DOHH2 (cell line): ENCODE data around the gene PEAK1.

Source experiments
- H3F3A ChIP-seq: fragments of 200-600 bp; sonication (generic), shearing (Covaris generic); 2 replicates; pipeline ENCODE4 v1.6.0; 2016; ENCODE audit warnings: antibody characterized with exemption, mild to moderate bottlenecking; ENCODE audit not compliant: control insufficient read depth, insufficient read depth
- H3K27ac ChIP-seq: fragments of 200-600 bp; sonication (generic); 2 replicates; pipeline ENCODE4 v1.5.1; 2014; ENCODE audit warnings: low read depth, mild to moderate bottlenecking, low read length, moderate library complexity
- H3K27me3 ChIP-seq: fragments of 200-600 bp; sonication (generic); 2 replicates; pipeline ENCODE4 v1.6.1; 2014; ENCODE audit warnings: mild to moderate bottlenecking, low read length, mixed read lengths; ENCODE audit not compliant: control insufficient read depth
- H3K36me3 ChIP-seq: fragments of 200-600 bp; sonication (generic); 2 replicates; pipeline ENCODE4 v1.6.1; 2014; ENCODE audit warnings: mild to moderate bottlenecking, low read length, moderate library complexity, mixed read lengths; ENCODE audit not compliant: control insufficient read depth
- H3K4me1 ChIP-seq: fragments of 200-600 bp; sonication (generic); 2 replicates; pipeline ENCODE4 v1.6.1; 2014; ENCODE audit warnings: mild to moderate bottlenecking, low read length, mixed read lengths; ENCODE audit not compliant: control insufficient read depth
- H3K4me2 ChIP-seq: fragments of 200-600 bp; sonication (generic); 2 replicates; pipeline ENCODE4 v1.6.0; 2014; ENCODE audit warnings: mild to moderate bottlenecking, low read length, moderate library complexity
- H3K4me3 ChIP-seq: fragments of 200-600 bp; sonication (generic); 2 replicates; pipeline ENCODE4 v1.5.1; 2014; ENCODE audit warnings: mild to moderate bottlenecking, low read length, mixed read lengths
- H3K79me2 ChIP-seq: fragments of 200-600 bp; sonication (generic); 2 replicates; pipeline ENCODE4 v1.6.1; 2014; ENCODE audit warnings: mild to moderate bottlenecking, low read length, mixed read lengths; ENCODE audit not compliant: control insufficient read depth
- H3K9me2 ChIP-seq: fragments of 200-600 bp; sonication (generic); replicated peaks from 2 replicates; pipeline ENCODE4 v1.6.1; 2014; ENCODE audit warnings: mild to moderate bottlenecking, low read length, mixed read lengths; ENCODE audit not compliant: control insufficient read depth
- H3K9me3 ChIP-seq: fragments of 200-600 bp; sonication (generic); 2 replicates; pipeline ENCODE4 v1.6.1; 2014; ENCODE audit warnings: antibody characterized with exemption, low read length, mixed read lengths; ENCODE audit not compliant: control insufficient read depth, insufficient read depth
- H4K20me1 ChIP-seq: fragments of 200-600 bp; sonication (generic); 2 replicates; pipeline ENCODE4 v1.6.0; 2014; ENCODE audit warnings: low read depth, mild to moderate bottlenecking, antibody characterized with exemption, low read length, moderate library complexity; ENCODE audit not compliant: control insufficient read depth, insufficient read depth
- EZH2phosphoT487 ChIP-seq: fragments of 200-600 bp; sonication (generic); IDR thresholded peaks from 2 replicates; pipeline ENCODE4 v1.6.1; 2017; ENCODE audit warnings: borderline replicate concordance, mild to moderate bottlenecking, antibody characterized with exemption, low read length, moderate library complexity, mixed read lengths
- TF ChIP-seq, protein P1 (sequence below): fragments of 200-600 bp; sonication (generic); IDR thresholded peaks from one replicate; pipeline ENCODE4 v1.5.1; 2014; ENCODE audit warnings: antibody characterized with exemption, mild to moderate bottlenecking, low read depth, low read length; ENCODE audit not compliant: poor library complexity, severe bottlenecking

PEAK1 gene

DNA sequence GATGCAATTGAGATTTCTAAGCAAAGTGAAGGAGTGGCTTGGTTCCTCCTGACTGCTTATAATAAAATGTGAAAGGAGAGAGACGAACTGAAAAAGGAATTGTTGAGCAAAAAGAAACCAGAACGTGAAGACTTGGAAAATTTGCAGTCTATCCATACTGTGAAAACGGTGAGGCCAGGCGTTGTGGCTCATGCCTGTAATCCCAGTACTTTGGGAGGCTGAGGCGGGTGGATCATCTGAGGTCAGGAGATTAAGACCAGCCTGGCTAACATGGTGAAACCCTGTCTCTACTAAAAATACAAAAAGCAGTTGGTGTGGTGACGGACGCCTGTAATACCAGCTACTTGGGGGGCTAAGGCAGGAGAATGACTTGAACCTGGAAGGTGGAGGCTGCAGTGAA lies 292.3 kb downstream of the PEAK1 start:
- Histone ChIP-seq H3K9me3 (no peaks in the 10 kb centered on the region), H3K9me2 (no peaks in the 10 kb centered on the region), H3F3A (no peaks in the 10 kb centered on the region), H3K4me1 (peaks cover 3% of the 10 kb centered on the region; the same call in 1 of the 2 replicates), H3K79me2 (no peaks in the 10 kb centered on the region), H3K27me3 (no peaks in the 10 kb centered on the region), H3K4me2 (no peak overlapping the region), H3K36me3 (no peaks in the 10 kb centered on the region), H3K27ac (no peak overlapping the region), H3K4me3 (no peak overlapping the region), H4K20me1 (no peaks in the 10 kb centered on the region)
- TF ChIP-seq, protein P1, sequence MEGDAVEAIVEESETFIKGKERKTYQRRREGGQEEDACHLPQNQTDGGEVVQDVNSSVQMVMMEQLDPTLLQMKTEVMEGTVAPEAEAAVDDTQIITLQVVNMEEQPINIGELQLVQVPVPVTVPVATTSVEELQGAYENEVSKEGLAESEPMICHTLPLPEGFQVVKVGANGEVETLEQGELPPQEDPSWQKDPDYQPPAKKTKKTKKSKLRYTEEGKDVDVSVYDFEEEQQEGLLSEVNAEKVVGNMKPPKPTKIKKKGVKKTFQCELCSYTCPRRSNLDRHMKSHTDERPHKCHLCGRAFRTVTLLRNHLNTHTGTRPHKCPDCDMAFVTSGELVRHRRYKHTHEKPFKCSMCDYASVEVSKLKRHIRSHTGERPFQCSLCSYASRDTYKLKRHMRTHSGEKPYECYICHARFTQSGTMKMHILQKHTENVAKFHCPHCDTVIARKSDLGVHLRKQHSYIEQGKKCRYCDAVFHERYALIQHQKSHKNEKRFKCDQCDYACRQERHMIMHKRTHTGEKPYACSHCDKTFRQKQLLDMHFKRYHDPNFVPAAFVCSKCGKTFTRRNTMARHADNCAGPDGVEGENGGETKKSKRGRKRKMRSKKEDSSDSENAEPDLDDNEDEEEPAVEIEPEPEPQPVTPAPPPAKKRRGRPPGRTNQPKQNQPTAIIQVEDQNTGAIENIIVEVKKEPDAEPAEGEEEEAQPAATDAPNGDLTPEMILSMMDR: no peak
- TF ChIP-seq EZH2phosphoT487: no peak

DNA sequence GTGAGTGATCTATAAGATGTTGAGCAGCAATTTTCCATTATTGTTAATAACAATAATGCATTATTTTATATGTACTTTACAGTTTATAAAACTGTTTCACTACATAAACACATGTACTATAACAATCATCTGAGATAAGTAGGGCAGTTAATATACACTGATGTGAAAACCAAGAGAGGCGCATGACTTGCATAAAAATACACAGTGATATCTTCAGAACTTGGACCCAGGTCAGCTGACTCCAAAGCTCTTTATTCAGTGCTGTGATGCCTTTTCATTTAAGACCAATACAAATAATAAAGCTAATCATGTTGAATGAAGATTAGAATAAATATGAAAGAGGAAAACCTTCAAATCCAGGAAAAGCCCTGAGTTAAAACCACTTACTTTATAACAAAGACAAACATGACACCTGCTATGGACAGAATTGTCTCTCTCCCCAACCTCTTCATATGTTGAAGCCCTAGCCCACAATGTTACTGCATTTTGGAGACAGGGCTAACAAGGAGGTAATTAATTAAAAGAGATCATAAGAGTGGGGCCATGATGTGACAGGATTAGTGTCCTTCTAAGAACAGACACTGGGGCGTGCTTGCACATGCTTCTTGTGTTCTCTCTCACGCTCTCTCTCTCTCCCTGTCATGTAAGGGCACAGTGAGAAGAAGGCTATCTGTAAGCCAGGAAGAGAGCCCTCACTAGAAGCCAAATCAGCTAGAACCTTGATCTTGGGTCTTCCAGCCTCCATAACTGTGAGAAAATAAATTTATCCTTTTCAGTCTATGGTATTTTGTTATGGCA lies 293.2 kb downstream of the PEAK1 start:
- H3K27me3 ChIP-seq: no peaks in the 10 kb centered on the region
- H3K79me2 ChIP-seq: no peaks in the 10 kb centered on the region
- no peaks in the 10 kb centered on the region for H3K9me2 ChIP-seq
- no peak overlapping the region for H3K4me2 ChIP-seq
- H3F3A ChIP-seq: no peaks in the 10 kb centered on the region
- H4K20me1 ChIP-seq: no peaks in the 10 kb centered on the region
- peaks cover 5% of the 10 kb centered on the region; the same call in 1 of the 2 replicates for H3K4me1 ChIP-seq
- H3K36me3 ChIP-seq: no peaks in the 10 kb centered on the region
- H3K27ac ChIP-seq: no peak overlapping the region
- H3K4me3 ChIP-seq: no peak overlapping the region
- TF ChIP-seq, protein P1: no peak
- TF ChIP-seq EZH2phosphoT487: no peak
- no peaks in the 10 kb centered on the region for H3K9me3 ChIP-seq

DNA sequence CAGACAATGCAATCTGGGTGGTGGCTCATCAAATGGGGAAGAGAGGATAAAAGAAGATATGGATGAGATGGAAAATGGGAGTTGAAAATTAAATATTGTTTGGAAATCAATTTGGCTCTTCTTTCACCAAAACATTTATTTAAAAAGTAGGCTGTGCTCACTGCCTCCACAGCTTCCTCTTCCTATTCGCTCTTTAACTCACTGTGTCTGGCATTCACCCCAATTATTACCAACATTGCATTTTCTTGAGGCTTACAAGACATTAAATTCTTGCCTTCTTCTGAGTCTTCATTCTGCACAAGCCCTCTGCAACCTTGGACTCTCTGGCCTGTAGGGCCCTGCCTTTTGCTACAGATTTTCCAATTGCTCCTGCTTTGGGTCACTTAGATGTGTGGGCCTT lies 296.1 kb downstream of the PEAK1 start:
- Histone ChIP-seq H3F3A (no peaks in the 10 kb centered on the region), H3K79me2 (no peaks in the 10 kb centered on the region), H3K9me3 (no peaks in the 10 kb centered on the region), H3K9me2 (no peaks in the 10 kb centered on the region), H3K36me3 (no peaks in the 10 kb centered on the region), H3K4me2 (no peak overlapping the region), H3K4me3 (no peak overlapping the region), H3K27me3 (peaks cover 8% of the 10 kb centered on the region), H4K20me1 (no peaks in the 10 kb centered on the region), H3K4me1 (peaks cover 5% of the 10 kb centered on the region; the same call in 1 of the 2 replicates), H3K27ac (no peak overlapping the region)
- no peak for TF ChIP-seq EZH2phosphoT487
- TF ChIP-seq, protein P1: no peak
